Neural cell (in vitro differentiated cells): ENCODE data around the gene ANKS3. TPM values are rescaled to one million over a fixed set of nuclear protein-coding genes. Genes with fewer than 3 reads are reported as not detected.

ENCODE experiments used
- H2AFZ ChIP-seq: fragments of 200-600, 300-800 bp; sonication (generic), shearing (Covaris generic); 2 replicates; pipeline ENCODE4 v1.6.0; 2014; ENCODE audit warnings: low read depth, mild to moderate bottlenecking, antibody characterized with exemption, low read length, moderate library complexity
- H3F3A ChIP-seq: fragments of 200-600 bp; shearing (Covaris generic); 2 replicates; pipeline ENCODE4 v1.6.1; 2016; ENCODE audit warnings: mild to moderate bottlenecking, moderate library complexity, mixed read lengths, antibody characterized with exemption, low read length; ENCODE audit not compliant: insufficient read depth, poor library complexity, severe bottlenecking
- H3K27ac ChIP-seq: fragments of 200-600, 300-800 bp; sonication (generic), shearing (Covaris generic); 2 replicates; pipeline ENCODE4 v1.5.1; 2014; ENCODE audit warnings: mild to moderate bottlenecking, low read length, moderate library complexity
- H3K27me3 ChIP-seq: fragments of 300-800, 200-600 bp; sonication (generic), shearing (Covaris generic); 2 replicates; pipeline ENCODE4 v1.6.0; 2014; ENCODE audit warnings: mild to moderate bottlenecking, low read depth, low read length, moderate library complexity; ENCODE audit not compliant: insufficient read depth
- H3K36me3 ChIP-seq: fragments of 300-800, 200-600 bp; sonication (generic), shearing (Covaris generic); 2 replicates; pipeline ENCODE4 v1.5.1; 2014; ENCODE audit warnings: mild to moderate bottlenecking, antibody characterized with exemption, low read length, moderate library complexity; ENCODE audit not compliant: insufficient read depth
- H3K4me2 ChIP-seq: fragments of 300-800, 200-600 bp; sonication (generic), shearing (Covaris generic); 2 replicates; pipeline ENCODE4 v1.6.0; 2014; ENCODE audit warnings: mild to moderate bottlenecking, low read length
- H3K4me3 ChIP-seq: fragments of 300-800, 200-600 bp; sonication (generic), shearing (Covaris generic); 2 replicates; pipeline ENCODE4 v1.5.1; 2014; ENCODE audit warnings: mild to moderate bottlenecking, low read length, moderate library complexity
- H3K79me2 ChIP-seq: fragments of 200-600 bp; shearing (Covaris generic); replicated peaks from 2 replicates; pipeline ENCODE4 v1.6.0; 2014; ENCODE audit warnings: mild to moderate bottlenecking, low read length, moderate library complexity; ENCODE audit not compliant: insufficient read depth
- H3K9ac ChIP-seq: fragments of 300-800, 200-600 bp; sonication (generic), shearing (Covaris generic); 2 replicates; pipeline ENCODE4 v1.6.1; 2016; ENCODE audit warnings: mild to moderate bottlenecking, low read length, mixed read lengths
- H3K9me2 ChIP-seq: fragments of 200-600 bp; shearing (Covaris generic); 2 replicates; pipeline ENCODE4 v1.6.1; 2016; ENCODE audit warnings: mild to moderate bottlenecking, low read length, mixed read lengths; ENCODE audit not compliant: insufficient read depth
- H3K9me3 ChIP-seq: fragments of 200-600, 300-800 bp; sonication (generic), shearing (Covaris generic); 2 replicates; pipeline ENCODE4 v1.6.1; 2016; ENCODE audit warnings: mild to moderate bottlenecking, mixed run types, low read length, moderate library complexity, mixed read lengths
- H4K20me1 ChIP-seq: fragments of 200-600 bp; shearing (Covaris generic); 2 replicates; pipeline ENCODE4 v1.6.1; 2016; ENCODE audit warnings: mild to moderate bottlenecking, mixed run types; ENCODE audit not compliant: insufficient read depth
- EP300 ChIP-seq: fragments of 450-650 bp; conservative IDR thresholded peaks from 2 replicates; pipeline ENCODE4 v1.6.1; 2014; ENCODE audit warnings: antibody characterized with exemption, mild to moderate bottlenecking, moderate library complexity; ENCODE audit not compliant: poor library complexity, severe bottlenecking
- EZH2 ChIP-seq: fragments of 200-600, 300-800 bp; shearing (Covaris generic), sonication (generic); IDR thresholded peaks from 2 replicates; pipeline ENCODE4 v1.6.1; 2014; ENCODE audit warnings: antibody characterized with exemption, low read length, borderline replicate concordance, mild to moderate bottlenecking; ENCODE audit not compliant: insufficient read depth, poor library complexity, severe bottlenecking
- MXI1 ChIP-seq: fragments of 450-650 bp; conservative IDR thresholded peaks from 2 replicates; pipeline ENCODE4 v1.6.1; 2014; ENCODE audit warnings: antibody characterized with exemption, mild to moderate bottlenecking; ENCODE audit not compliant: poor library complexity, severe bottlenecking
- POLR2AphosphoS5 ChIP-seq: IDR thresholded peaks from 2 replicates; pipeline ENCODE4 v1.6.1; 2012
- RAD21 ChIP-seq: fragments of 450-650 bp; conservative IDR thresholded peaks from 2 replicates; pipeline ENCODE4 v1.6.1; 2014; ENCODE audit warnings: antibody characterized with exemption, mild to moderate bottlenecking, moderate library complexity
- SMC3 ChIP-seq: fragments of 450-650 bp; conservative IDR thresholded peaks from 2 replicates; pipeline ENCODE4 v1.6.1; 2014; ENCODE audit warnings: antibody characterized with exemption, mild to moderate bottlenecking, moderate library complexity; ENCODE audit not compliant: poor library complexity
- TAF1 ChIP-seq: IDR thresholded peaks from 2 replicates; pipeline ENCODE4 v1.6.1; 2012; ENCODE audit warnings: low read depth
- polyA plus RNA-seq: library from polyadenylated mRNA; depleted of rRNA; stranded (reverse); fragments of >200 nt; gene quantifications from 2 replicates; pipeline ENCODE4 v1.2.3, GENCODE V29; 2014
- TF ChIP-seq, protein P1 (sequence below): fragments of 450-650 bp; IDR thresholded peaks from 2 replicates; pipeline ENCODE4 v1.5.1; 2014; ENCODE audit warnings: antibody characterized with exemption, mild to moderate bottlenecking, moderate library complexity; ENCODE audit not compliant: poor library complexity, severe bottlenecking
- TF ChIP-seq, protein P2 (sequence below): IDR thresholded peaks from 2 replicates; pipeline ENCODE4 v1.6.1; 2012; ENCODE audit warnings: borderline replicate concordance

The ANKS3 gene
- polyA plus RNA-seq, 1 donor from 2014 or later, result 53.9 TPM

DNA sequence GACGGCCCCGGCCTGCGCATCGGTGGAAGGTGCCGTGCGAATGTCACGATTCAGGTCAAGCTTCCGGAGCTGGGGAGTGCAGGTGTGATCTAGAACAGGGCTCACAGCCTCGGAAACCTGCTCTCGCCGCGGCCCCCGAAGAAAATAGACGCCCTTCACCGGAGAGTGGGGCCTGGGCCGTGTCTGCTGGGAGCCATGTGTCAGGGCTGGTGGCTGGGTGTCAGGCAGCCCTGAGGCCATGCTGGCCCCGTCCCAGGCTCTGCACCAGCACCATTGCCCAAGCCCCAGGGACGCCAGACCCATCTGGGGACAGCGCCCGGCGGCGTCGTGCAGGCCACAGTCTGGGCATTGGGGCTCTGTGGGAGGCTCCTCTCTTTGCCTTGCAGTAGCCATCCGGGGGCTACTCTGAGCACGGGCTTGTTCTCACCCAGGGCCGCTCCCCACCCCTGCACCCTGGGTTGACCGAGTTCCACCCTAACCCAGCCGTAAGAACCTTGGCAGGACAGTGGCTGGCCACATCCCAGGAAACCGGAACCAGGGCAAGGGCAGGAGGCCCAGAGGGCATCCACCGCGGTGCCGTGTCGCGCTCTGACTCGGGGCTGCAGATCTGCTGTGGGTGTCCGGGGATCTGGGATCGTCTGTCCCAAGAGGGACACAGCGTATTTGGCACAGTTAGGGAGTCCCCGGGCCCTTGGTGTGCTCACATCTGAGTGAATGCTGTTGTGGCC, 46.0 kb downstream of the ANKS3 start:
- no peak for TF ChIP-seq RAD21
- no peak for TF ChIP-seq MXI1
- TF ChIP-seq TAF1, result no peak
- TF ChIP-seq, protein P1, sequence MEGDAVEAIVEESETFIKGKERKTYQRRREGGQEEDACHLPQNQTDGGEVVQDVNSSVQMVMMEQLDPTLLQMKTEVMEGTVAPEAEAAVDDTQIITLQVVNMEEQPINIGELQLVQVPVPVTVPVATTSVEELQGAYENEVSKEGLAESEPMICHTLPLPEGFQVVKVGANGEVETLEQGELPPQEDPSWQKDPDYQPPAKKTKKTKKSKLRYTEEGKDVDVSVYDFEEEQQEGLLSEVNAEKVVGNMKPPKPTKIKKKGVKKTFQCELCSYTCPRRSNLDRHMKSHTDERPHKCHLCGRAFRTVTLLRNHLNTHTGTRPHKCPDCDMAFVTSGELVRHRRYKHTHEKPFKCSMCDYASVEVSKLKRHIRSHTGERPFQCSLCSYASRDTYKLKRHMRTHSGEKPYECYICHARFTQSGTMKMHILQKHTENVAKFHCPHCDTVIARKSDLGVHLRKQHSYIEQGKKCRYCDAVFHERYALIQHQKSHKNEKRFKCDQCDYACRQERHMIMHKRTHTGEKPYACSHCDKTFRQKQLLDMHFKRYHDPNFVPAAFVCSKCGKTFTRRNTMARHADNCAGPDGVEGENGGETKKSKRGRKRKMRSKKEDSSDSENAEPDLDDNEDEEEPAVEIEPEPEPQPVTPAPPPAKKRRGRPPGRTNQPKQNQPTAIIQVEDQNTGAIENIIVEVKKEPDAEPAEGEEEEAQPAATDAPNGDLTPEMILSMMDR, result no peak
- TF ChIP-seq, protein P2, sequence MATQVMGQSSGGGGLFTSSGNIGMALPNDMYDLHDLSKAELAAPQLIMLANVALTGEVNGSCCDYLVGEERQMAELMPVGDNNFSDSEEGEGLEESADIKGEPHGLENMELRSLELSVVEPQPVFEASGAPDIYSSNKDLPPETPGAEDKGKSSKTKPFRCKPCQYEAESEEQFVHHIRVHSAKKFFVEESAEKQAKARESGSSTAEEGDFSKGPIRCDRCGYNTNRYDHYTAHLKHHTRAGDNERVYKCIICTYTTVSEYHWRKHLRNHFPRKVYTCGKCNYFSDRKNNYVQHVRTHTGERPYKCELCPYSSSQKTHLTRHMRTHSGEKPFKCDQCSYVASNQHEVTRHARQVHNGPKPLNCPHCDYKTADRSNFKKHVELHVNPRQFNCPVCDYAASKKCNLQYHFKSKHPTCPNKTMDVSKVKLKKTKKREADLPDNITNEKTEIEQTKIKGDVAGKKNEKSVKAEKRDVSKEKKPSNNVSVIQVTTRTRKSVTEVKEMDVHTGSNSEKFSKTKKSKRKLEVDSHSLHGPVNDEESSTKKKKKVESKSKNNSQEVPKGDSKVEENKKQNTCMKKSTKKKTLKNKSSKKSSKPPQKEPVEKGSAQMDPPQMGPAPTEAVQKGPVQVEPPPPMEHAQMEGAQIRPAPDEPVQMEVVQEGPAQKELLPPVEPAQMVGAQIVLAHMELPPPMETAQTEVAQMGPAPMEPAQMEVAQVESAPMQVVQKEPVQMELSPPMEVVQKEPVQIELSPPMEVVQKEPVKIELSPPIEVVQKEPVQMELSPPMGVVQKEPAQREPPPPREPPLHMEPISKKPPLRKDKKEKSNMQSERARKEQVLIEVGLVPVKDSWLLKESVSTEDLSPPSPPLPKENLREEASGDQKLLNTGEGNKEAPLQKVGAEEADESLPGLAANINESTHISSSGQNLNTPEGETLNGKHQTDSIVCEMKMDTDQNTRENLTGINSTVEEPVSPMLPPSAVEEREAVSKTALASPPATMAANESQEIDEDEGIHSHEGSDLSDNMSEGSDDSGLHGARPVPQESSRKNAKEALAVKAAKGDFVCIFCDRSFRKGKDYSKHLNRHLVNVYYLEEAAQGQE, result no peak
- TF ChIP-seq EZH2, result no peak
- no peak for TF ChIP-seq EP300
- no peak for TF ChIP-seq POLR2AphosphoS5
- no peak for TF ChIP-seq SMC3
- Histone ChIP-seq H3K9ac (no peak overlapping the region), H3K9me3 (no peaks in the 10 kb centered on the region), H3K9me2 (no peaks in the 10 kb centered on the region), H4K20me1 (no peaks in the 10 kb centered on the region), H3K79me2 (no peaks in the 10 kb centered on the region), H3K27ac (no peak overlapping the region), H3K27me3 (no peaks in the 10 kb centered on the region), H3K36me3 (no peaks in the 10 kb centered on the region), H3F3A (no peaks in the 10 kb centered on the region), H3K4me2 (no peak overlapping the region), H2AFZ (no peak overlapping the region), H3K4me3 (no peak overlapping the region)

DNA sequence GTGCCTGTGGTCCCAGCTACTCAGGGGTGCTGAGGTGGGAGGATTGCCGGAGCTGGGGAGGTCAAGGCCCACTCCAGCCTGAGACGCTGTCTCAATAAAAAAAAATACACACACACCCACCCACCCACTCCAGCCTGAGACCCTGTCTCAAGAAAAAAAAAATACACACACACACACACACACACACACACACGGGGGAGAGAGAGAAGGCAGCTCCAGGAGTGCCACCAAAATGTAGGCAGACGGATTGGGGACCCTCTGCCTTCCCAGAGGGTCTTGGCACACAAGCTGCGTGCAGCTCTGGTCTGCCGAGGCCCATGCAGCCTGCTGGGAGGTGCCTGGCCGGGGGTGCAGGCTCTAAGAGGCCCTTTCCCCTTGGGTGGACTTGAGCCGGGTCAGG, 46.7 kb downstream of the ANKS3 start:
- Histone ChIP-seq H3K36me3 (no peaks in the 10 kb centered on the region), H3K27ac (no peak overlapping the region), H3K4me3 (no peak overlapping the region), H3K9me3 (no peaks in the 10 kb centered on the region), H3K9ac (no peak overlapping the region), H3K4me2 (no peak overlapping the region), H3K27me3 (no peaks in the 10 kb centered on the region), H3K9me2 (no peaks in the 10 kb centered on the region), H3K79me2 (no peaks in the 10 kb centered on the region), H3F3A (no peaks in the 10 kb centered on the region), H2AFZ (no peak overlapping the region), H4K20me1 (no peaks in the 10 kb centered on the region)
- TF ChIP-seq, protein P2, result no peak
